Testis (tissue), 3 donors: ENCODE data around the gene IER3. TPM values are rescaled to one million over a fixed set of nuclear protein-coding genes. Genes with fewer than 3 reads are reported as not detected.

Experiments used
- DNase-seq: peaks from one replicate; pipeline ENCODE4 v3.0.0-alpha.2; 2019
- H3K27ac ChIP-seq, 2 donors: fragments of 200-600 bp; sonication (generic); one replicate each; pipeline ENCODE4 v1.5.1; 2019
- H3K27me3 ChIP-seq: fragments of 200-600 bp; sonication (generic); one replicate; pipeline ENCODE4 v1.5.1; 2019
- H3K36me3 ChIP-seq: fragments of 200-600 bp; sonication (generic); one replicate; pipeline ENCODE4 v1.5.1; 2017; ENCODE audit warnings: low read depth; ENCODE audit errors: missing control alignments
- H3K4me1 ChIP-seq: fragments of 200-600 bp; sonication (generic); one replicate; pipeline ENCODE4 v1.5.1; 2019
- H3K4me3 ChIP-seq, 2 donors: fragments of 200-600 bp; sonication (generic); one replicate each; pipeline ENCODE4 v1.5.1; 2017 to 2019
- H3K9me3 ChIP-seq: fragments of 200-600 bp; sonication (generic); one replicate; pipeline ENCODE4 v1.5.1; 2017
- POLR2A ChIP-seq: fragments of 450-650 bp; IDR thresholded peaks from one replicate; pipeline ENCODE4 v1.6.1; 2017; ENCODE audit warnings: antibody characterized with exemption, mild to moderate bottlenecking, moderate library complexity
- WGBS, 2 donors: methylation state at CpG; one replicate each; pipeline ENCODE4 v1.1.5; 2018; 5-methylcytosine and 5-hydroxymethylcytosine counted together
- intact Hi-C: fragments of 100-400 bp; cut with DNase I; formaldehyde crosslinking; loops from one replicate; pipeline ENCODE4 v1.15.1; 2023; ENCODE audit warnings: low total_unique reads
- polyA plus RNA-seq: library from polyadenylated mRNA; stranded (reverse); fragments of 350-450 nt; fragmentation: Illumina TruSeq; extraction: RNeasy Lipid Tissue Mini Kit (QIAGEN cat#74804); gene quantifications from one replicate; pipeline ENCODE4 v1.2.3, GENCODE V29; 2014; ENCODE audit warnings: low read depth, low replicate concordance; ENCODE audit not compliant: insufficient read depth
- total RNA-seq, 2 donors: library from RNA; depleted of rRNA; stranded (reverse); fragments of >200 nt; gene quantifications; one replicate each; pipeline ENCODE4 v1.2.3, GENCODE V29; 2016
- TF ChIP-seq, protein P1 (sequence below), 3 experiments: fragments of 450-650 bp in 2 of 3; fragments of 200-600 bp in 1 of 3; sonication (generic) in 1 of 3; IDR thresholded peaks; one replicate each; pipeline ENCODE4 v1.5.1; 2016 to 2019; ENCODE audit warnings: antibody characterized with exemption in 3 of 3, mild to moderate bottlenecking in 2 of 3, moderate library complexity in 1 of 3

The IER3 gene
- total and polyA plus RNA-seq, 3 donors from 2014 or later = 1.4 to 11.1 (median 7.7) TPM

- WGBS, 2 donors = 90 to 98% methylated on average over 4 to 5 of the region's 5 CpGs
- Histone ChIP-seq H3K36me3 (no peaks in the 10 kb centered on the region), H3K4me1 (peaks cover 29% of the 10 kb centered on the region), H3K9me3 (no peaks in the 10 kb centered on the region), H3K4me3 (no peak overlapping the region), H3K27me3 (no peaks in the 10 kb centered on the region), H3K27ac (no peak overlapping the region)
- TF ChIP-seq, protein P1, sequence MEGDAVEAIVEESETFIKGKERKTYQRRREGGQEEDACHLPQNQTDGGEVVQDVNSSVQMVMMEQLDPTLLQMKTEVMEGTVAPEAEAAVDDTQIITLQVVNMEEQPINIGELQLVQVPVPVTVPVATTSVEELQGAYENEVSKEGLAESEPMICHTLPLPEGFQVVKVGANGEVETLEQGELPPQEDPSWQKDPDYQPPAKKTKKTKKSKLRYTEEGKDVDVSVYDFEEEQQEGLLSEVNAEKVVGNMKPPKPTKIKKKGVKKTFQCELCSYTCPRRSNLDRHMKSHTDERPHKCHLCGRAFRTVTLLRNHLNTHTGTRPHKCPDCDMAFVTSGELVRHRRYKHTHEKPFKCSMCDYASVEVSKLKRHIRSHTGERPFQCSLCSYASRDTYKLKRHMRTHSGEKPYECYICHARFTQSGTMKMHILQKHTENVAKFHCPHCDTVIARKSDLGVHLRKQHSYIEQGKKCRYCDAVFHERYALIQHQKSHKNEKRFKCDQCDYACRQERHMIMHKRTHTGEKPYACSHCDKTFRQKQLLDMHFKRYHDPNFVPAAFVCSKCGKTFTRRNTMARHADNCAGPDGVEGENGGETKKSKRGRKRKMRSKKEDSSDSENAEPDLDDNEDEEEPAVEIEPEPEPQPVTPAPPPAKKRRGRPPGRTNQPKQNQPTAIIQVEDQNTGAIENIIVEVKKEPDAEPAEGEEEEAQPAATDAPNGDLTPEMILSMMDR (IDR thresholded peaks at IDR 0.05) = no peak
- no peak for TF ChIP-seq POLR2A
- intact Hi-C loops = no loop called here
- no peak for DNase-seq
Observed at GRCh38 chr6:30776390-30777154, 32.2 kb upstream of the IER3 start.

DNA sequence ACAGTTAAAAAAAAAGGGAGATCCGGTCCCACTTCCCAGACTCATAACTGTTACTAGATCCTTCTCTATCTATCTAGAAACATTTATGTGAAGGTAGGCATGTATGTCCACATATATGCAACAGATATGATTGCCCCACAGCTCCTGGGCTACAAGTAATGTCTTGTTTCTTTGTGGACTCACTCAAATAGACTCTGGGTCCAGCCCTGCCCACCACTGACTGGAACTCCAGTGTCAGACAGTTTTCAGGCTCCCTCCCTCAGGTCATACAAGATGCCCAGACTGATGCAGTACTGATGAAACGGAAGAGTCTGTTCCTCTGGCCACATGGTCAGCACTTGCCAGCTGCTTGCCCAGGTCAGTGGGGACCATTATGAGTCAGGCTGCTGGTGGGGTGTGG is 30.8 kb upstream of the IER3 start:
- Histone ChIP-seq H3K27me3 (no peaks in the 10 kb centered on the region), H3K36me3 (no peaks in the 10 kb centered on the region), H3K4me3 (no peak overlapping the region), H3K9me3 (no peaks in the 10 kb centered on the region), H3K27ac (no peak overlapping the region), H3K4me1 (peaks cover 23% of the 10 kb centered on the region)
- TF ChIP-seq POLR2A = no peak
- TF ChIP-seq, protein P1 (IDR thresholded peaks at IDR 0.05) = no peak
- 88 to 98% methylated on average over 2 of the region's 2 CpGs for WGBS, 2 donors
- no peak for DNase-seq
- intact Hi-C loops = no loop called here

GRCh38 chr6:30774701-30775100 is 30.4 kb upstream of the IER3 start:
- 78 to 83% methylated on average over 7 to 8 of the region's 8 CpGs for WGBS, 2 donors
- no peak for DNase-seq

DNA sequence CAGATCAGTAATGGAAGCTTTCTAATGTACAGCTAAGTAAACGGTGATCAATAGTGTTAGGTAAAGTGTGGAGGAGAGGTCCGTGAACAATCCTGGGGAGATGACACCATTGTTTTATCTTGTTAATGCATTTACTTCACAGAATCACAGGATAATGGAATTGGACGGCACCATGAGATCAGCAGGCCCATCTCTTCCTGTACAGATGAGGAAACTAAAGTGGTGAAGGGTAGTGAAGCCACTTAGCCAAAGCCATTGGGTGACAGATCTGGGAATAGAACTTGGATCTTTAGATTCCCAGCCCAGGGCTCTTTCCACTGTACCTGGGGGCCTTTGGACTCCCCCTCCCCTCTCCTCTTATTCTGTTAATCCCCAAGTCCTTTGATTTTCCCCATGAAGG is 26.2 kb upstream of the IER3 start:
- Histone ChIP-seq H3K27me3 (no peaks in the 10 kb centered on the region), H3K27ac (no peak overlapping the region), H3K36me3 (no peaks in the 10 kb centered on the region), H3K4me3 (no peak overlapping the region), H3K9me3 (no peaks in the 10 kb centered on the region), H3K4me1 (peaks cover 3% of the 10 kb centered on the region)
- TF ChIP-seq POLR2A = no peak
- TF ChIP-seq, protein P1 (IDR thresholded peaks at IDR 0.05) = no peak
- intact Hi-C loops = no loop called here
- WGBS, 2 donors = 85 to 97% methylated on average over 3 of the region's 3 CpGs
- DNase-seq = no peak

More at GRCh38 chr6:30774701-30775100, 30.4 kb upstream of the IER3 start:
- Histone ChIP-seq H3K27me3 (no peaks in the 10 kb centered on the region), H3K27ac (no peak overlapping the region), H3K9me3 (no peaks in the 10 kb centered on the region), H3K4me3 (no peak overlapping the region), H3K36me3 (no peaks in the 10 kb centered on the region), H3K4me1 (peaks cover 19% of the 10 kb centered on the region)
- no peak for TF ChIP-seq POLR2A
- TF ChIP-seq, protein P1 (IDR thresholded peaks at IDR 0.05) = no peak
- intact Hi-C loops = no loop called here
